MCF 10A (cell line): ENCODE data around the gene ARHGAP15. TPM values are rescaled to one million over a fixed set of nuclear protein-coding genes. Genes with fewer than 3 reads are reported as not detected.
A peak's percentile ranks its signal among the peaks of the same experiment; 100 is the strongest.

Experiments
- BruUV-seq: library from RNA; stranded (reverse); fragments of 400-500 nt; replicated peaks from 2 replicates; lab custom pipeline; 2021; lab: Mats Ljungman, UMichigan
- CTCF ChIA-PET: fragments of 300-600 bp; sonication (Branson Sonifier 250); formaldehyde crosslinking; extraction: SDS; loops from one replicate; lab custom pipeline; 2021; ENCODE audit warnings: antibody characterized with exemption, inconsistent platforms; lab: Yijun Ruan, JAX
- POLR2A ChIA-PET: fragments of 300-600, 350-650 bp; sonication (Branson Sonifier 250); formaldehyde crosslinking; extraction: SDS; loops from one replicate; lab custom pipeline; 2020; ENCODE audit warnings: antibody characterized with exemption, inconsistent platforms; lab: Yijun Ruan, JAX
- DNase-seq: peaks from one replicate; pipeline ENCODE4 v3.0.0-alpha.2; 2018; ENCODE audit not compliant: unreplicated experiment
- H3K27ac Mint-ChIP-seq: one replicate; pipeline ENCODE4 v1.8.0; 2022; ENCODE audit warnings: mild to moderate bottlenecking, low read depth, mixed read lengths; ENCODE audit not compliant: unreplicated experiment
- H3K27me3 Mint-ChIP-seq: one replicate; pipeline ENCODE4 v1.8.0; 2022; ENCODE audit warnings: mixed read lengths; ENCODE audit not compliant: insufficient read depth, unreplicated experiment
- H3K36me3 Mint-ChIP-seq: one replicate; pipeline ENCODE4 v1.8.0; 2022; ENCODE audit warnings: mild to moderate bottlenecking, moderate library complexity, mixed read lengths; ENCODE audit not compliant: insufficient read depth, unreplicated experiment
- H3K4me1 Mint-ChIP-seq: one replicate; pipeline ENCODE4 v1.8.0; 2022; ENCODE audit warnings: mixed read lengths; ENCODE audit not compliant: insufficient read depth, unreplicated experiment
- H3K4me3 Mint-ChIP-seq: one replicate; pipeline ENCODE4 v1.8.0; 2022; ENCODE audit warnings: mild to moderate bottlenecking, moderate library complexity, mixed read lengths; ENCODE audit not compliant: unreplicated experiment
- H3K9me3 Mint-ChIP-seq: one replicate; pipeline ENCODE4 v1.8.0; 2022; ENCODE audit warnings: mixed read lengths; ENCODE audit not compliant: unreplicated experiment
- CTCF ChIP-seq: fragments of 200-600 bp; IDR thresholded peaks from one replicate; pipeline ENCODE4 v1.8.0; 2022; ENCODE audit warnings: antibody characterized with exemption, mild to moderate bottlenecking; ENCODE audit not compliant: unreplicated experiment
- intact Hi-C: fragments of 100-400 bp; cut with micrococcal nuclease; formaldehyde crosslinking; loops from 2 replicates; pipeline ENCODE4 v1.14.1; 2022
- total RNA-seq: library from RNA; stranded (reverse); gene quantifications from 2 replicates; pipeline ENCODE4 v1.2.3, GENCODE V29; 2022

Gene ARHGAP15
- total RNA-seq, 1 experiment from 2014 or later: not detected

GRCh38 chr2:143807192-143807591, 678.0 kb downstream of the ARHGAP15 start:
- H3K4me1 Mint-ChIP-seq: peaks cover 9% of the 10 kb centered on the region
- no peak for TF ChIP-seq CTCF
- no peaks in the 10 kb centered on the region for H3K9me3 Mint-ChIP-seq
- intact Hi-C loops: no loop called here
- CTCF ChIA-PET: interaction anchor here (0.6 kb wide), 1 partner anchor 30 kb away, joined by 3 read pairs; no protein-coding TSS in a partner anchor
- POLR2A ChIA-PET: interaction anchor here (0.5 kb wide), 1 partner anchor 403 kb away, joined by 3 read pairs; no protein-coding TSS in a partner anchor
- H3K4me3 Mint-ChIP-seq: no peak overlapping the region
- no peak overlapping the region for H3K27ac Mint-ChIP-seq
- H3K36me3 Mint-ChIP-seq: no peaks in the 10 kb centered on the region
- H3K27me3 Mint-ChIP-seq: no peaks in the 10 kb centered on the region
- no TSS peak for BruUV-seq
- no peak for DNase-seq

DNA sequence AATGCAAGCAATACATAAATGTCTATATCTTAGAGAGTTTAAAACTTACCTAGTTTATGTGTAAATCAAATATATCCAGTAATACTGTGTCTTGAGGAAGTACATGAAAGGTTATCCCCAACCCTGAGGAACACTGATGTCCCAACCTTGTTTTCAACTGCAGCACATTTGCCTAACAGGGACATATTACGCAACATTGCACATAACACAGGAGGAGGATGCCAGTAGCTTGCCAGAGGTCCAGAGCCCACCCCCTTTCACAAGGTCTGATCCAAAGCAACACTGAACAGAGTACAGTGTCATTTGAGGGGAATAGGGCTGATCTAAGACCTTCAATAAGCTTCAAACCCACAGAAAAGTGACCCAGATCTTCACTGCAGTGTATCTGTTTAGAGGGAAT, 678.5 kb downstream of the ARHGAP15 start:
- H3K9me3 Mint-ChIP-seq: no peaks in the 10 kb centered on the region
- peaks cover 9% of the 10 kb centered on the region for H3K4me1 Mint-ChIP-seq

GRCh38 chr2:143808166-143808565, 678.9 kb downstream of the ARHGAP15 start:
- peak; percentile 39 for DNase-seq
- BruUV-seq: no TSS peak
- no peak overlapping the region for H3K4me3 Mint-ChIP-seq
- peaks cover 9% of the 10 kb centered on the region for H3K4me1 Mint-ChIP-seq
- H3K9me3 Mint-ChIP-seq: no peaks in the 10 kb centered on the region
- no peaks in the 10 kb centered on the region for H3K27me3 Mint-ChIP-seq
- TF ChIP-seq CTCF: no peak
- H3K36me3 Mint-ChIP-seq: no peaks in the 10 kb centered on the region
- ChIA-PET CTCF (interaction anchor here (0.7 kb wide), 1 partner anchor 99 kb away, joined by 3 read pairs; no protein-coding TSS in a partner anchor), POLR2A (interaction anchor here (0.6 to 0.8 kb wide), 3 partner anchors 131 to 714 kb away, joined by 3 read pairs; no protein-coding TSS in a partner anchor)
- no peak overlapping the region for H3K27ac Mint-ChIP-seq
- intact Hi-C loops: no loop called here

More for the DNA sequence above, 678.5 kb downstream of the ARHGAP15 start:
- intact Hi-C loops: no loop called here
- CTCF ChIA-PET: no interaction called here
- POLR2A ChIA-PET: interaction anchor here (0.5 to 0.6 kb wide), 2 partner anchors 131 to 404 kb away, joined by 3 read pairs; no protein-coding TSS in a partner anchor
- no peak overlapping the region for H3K4me3 Mint-ChIP-seq
- no peaks in the 10 kb centered on the region for H3K36me3 Mint-ChIP-seq
- no peak overlapping the region for H3K27ac Mint-ChIP-seq
- no TSS peak for BruUV-seq
- DNase-seq: peak; percentile 22
- H3K27me3 Mint-ChIP-seq: no peaks in the 10 kb centered on the region
- TF ChIP-seq CTCF: no peak

DNA sequence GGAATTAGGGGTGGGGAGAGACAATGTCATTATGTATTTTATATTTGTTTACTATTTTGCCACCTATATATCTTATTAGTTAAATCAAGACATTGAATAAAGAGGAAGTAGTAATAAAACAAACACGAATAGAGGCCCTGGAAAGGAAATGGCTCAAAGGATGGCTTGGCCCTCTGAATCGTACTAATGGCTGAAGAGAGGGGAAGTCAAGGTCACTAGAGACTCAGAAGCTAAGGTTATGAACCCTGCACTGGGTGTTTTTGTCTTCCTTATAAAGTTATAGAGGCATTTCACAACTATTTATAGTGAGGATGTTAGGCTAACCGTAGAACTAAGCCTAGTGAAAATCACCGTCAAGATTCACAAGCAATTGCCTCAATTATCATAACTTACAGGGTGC, 685.9 kb downstream of the ARHGAP15 start:
- TF ChIP-seq CTCF: no peak
- POLR2A ChIA-PET: no interaction called here
- Mint-ChIP-seq H3K4me3 (no peak overlapping the region), H3K4me1 (no peaks in the 10 kb centered on the region), H3K27me3 (no peaks in the 10 kb centered on the region), H3K9me3 (no peaks in the 10 kb centered on the region), H3K27ac (no peak overlapping the region), H3K36me3 (no peaks in the 10 kb centered on the region)
- CTCF ChIA-PET: no interaction called here
- no TSS peak for BruUV-seq
- intact Hi-C loops: no loop called here
- DNase-seq: no peak
